Measurements from ENCODE around the gene TLCD3B. TPM values are rescaled to one million over a fixed set of nuclear protein-coding genes. Genes with fewer than 3 reads are reported as not detected.

TLCD3B gene
- total and polyA plus RNA-seq, 2 of the 4 experiments (the other 2 are of a cell fraction) = 0.19 TPM; not detected in 1

GRCh38 chr16:30063893-30064728 is 33.0 kb upstream of the TLCD3B start:
- ChIA-PET POLR2A (ENCODE audit: unreplicated experiment) (interaction anchor here (0.6 kb wide), 1 partner anchor 12 kb away, joined by 5 read pairs; no protein-coding TSS in a partner anchor), CTCF (interaction anchor here (1.0 kb wide), 1 partner anchor 9 kb away, joined by 3 read pairs; no protein-coding TSS in a partner anchor)
- intact Hi-C loops (cut with micrococcal nuclease) (no loop called here), dilution Hi-C loops (cut with HindIII; ENCODE audit: low sequenced_read_pairs, unreplicated experiment) (no loop called here), in situ Hi-C loops (cut with MboI; ENCODE audit: low sequenced_read_pairs) (no loop called here)
- H3K36me3 ChIP-seq (ENCODE audit: control insufficient read depth, insufficient read depth, low read length) = peaks cover 26% of the 10 kb centered on the region
- peak overlapping the region; percentile 100 for H3K4ac ChIP-seq (ENCODE audit: low read depth, low read length)
- peak overlapping the region; percentile 94 for H3K56ac ChIP-seq (ENCODE audit: extremely low read depth, insufficient read depth, low read length)
- H3K4me1 ChIP-seq (ENCODE audit: control insufficient read depth, insufficient read depth, low read length) = peaks cover 30% of the 10 kb centered on the region
- H4K20me1 ChIP-seq (ENCODE audit: insufficient read depth, low read length) = peaks cover 35% of the 10 kb centered on the region
- peak overlapping the region; percentile 99 for H2BK5ac ChIP-seq (ENCODE audit: low read depth, low read length, poor library complexity, severe bottlenecking)
- peak overlapping the region; percentile 57 for H3K4me3 ChIP-seq (ENCODE audit: insufficient read depth, low read depth, low read length)
- H2AFZ ChIP-seq (replicated peaks; ENCODE audit: low read length, poor library complexity) = peak overlapping the region; percentile 89
- H3K14ac ChIP-seq (replicated peaks; ENCODE audit: low read depth, low read length) = peak overlapping the region; percentile 100
- peak overlapping the region; percentile 99 for H3K23ac ChIP-seq (ENCODE audit: low read depth, low read length)
- peak overlapping the region; percentile 93 for H3K18ac ChIP-seq (ENCODE audit: low read depth, low read length)
- ATAC-seq (ENCODE audit: low read depth) = no peak
- H2AK9ac ChIP-seq (replicated peaks; ENCODE audit: low read depth, low read length, poor library complexity) = peak overlapping the region; percentile 100
- WGBS, 2 experiments (ENCODE audit: extremely low coverage in 2 of 2, insufficient read length in 1 of 2) = no CpG with 5 or more reads among the region's 27 CpGs
- H3K27me3 ChIP-seq (ENCODE audit: control insufficient read depth, insufficient read depth, low read length) = no peaks in the 10 kb centered on the region
- H3K9me1 ChIP-seq (ENCODE audit: insufficient read depth, low read length) = peaks cover 21% of the 10 kb centered on the region
- H4K91ac ChIP-seq (ENCODE audit: insufficient read depth, low read depth, low read length) = peak overlapping the region; percentile 99
- peaks cover 20 to 42% of the 10 kb centered on the region in 2 experiments; a peak in 3 of 4 replicates for H3K79me1 ChIP-seq (ENCODE audit: low read depth in 1 of 2, low read length in 2 of 2)
- peak overlapping the region; percentile 98 for H2BK120ac ChIP-seq (ENCODE audit: low read depth, low read length)
- peak overlapping the region; percentile 16; the same call in 2 of the 3 replicates for H2BK15ac ChIP-seq (ENCODE audit: low read depth, low read length)
- peak; percentile 37 for DNase-seq
- peak overlapping the region; percentile 86 to 99 for H4K8ac ChIP-seq (ENCODE audit: low read depth in 2 of 2, low read length in 2 of 2)
- peak overlapping the region; percentile 93 for H3K4me2 ChIP-seq (ENCODE audit: low read depth, low read length)
- H3K9ac ChIP-seq (ENCODE audit: low read depth, low read length) = peak overlapping the region; percentile 92
- TF ChIP-seq SMC3 (IDR thresholded peaks at IDR 0.05; ENCODE audit: low read depth, low read length) (no peak), RAD21 (IDR thresholded peaks at IDR 0.05; ENCODE audit: low read length) (peak; percentile 27; the same call in 1 of the 2 replicates), MXI1 (IDR thresholded peaks at IDR 0.05; ENCODE audit: borderline replicate concordance, low read depth, low read length) (peak; percentile 30; the same call in 1 of the 2 replicates), USF2 (IDR thresholded peaks at IDR 0.05; ENCODE audit: low read depth, low read length) (peak; percentile 81), RFX5 (IDR thresholded peaks at IDR 0.05; ENCODE audit: low read depth, low read length) (no peak), NFE2L2 (IDR thresholded peaks at IDR 0.05; ENCODE audit: low read depth, low read length) (no peak), CTCF (conservative IDR thresholded peaks at IDR 0.05; ENCODE audit: low read depth, low read length) (peak; percentile 22; the same call in 1 of the 2 replicates)
- BruUV-seq (replicated peaks) = no TSS peak
- peak overlapping the region; percentile 97 for H3K27ac ChIP-seq (ENCODE audit: insufficient read depth, low read length)
- peak overlapping the region; percentile 98 for H2AK5ac ChIP-seq (ENCODE audit: low read depth, low read length)
- no peaks in the 10 kb centered on the region for H3K9me3 ChIP-seq (ENCODE audit: control insufficient read depth, insufficient read depth, low read length)
- H4K5ac ChIP-seq (ENCODE audit: low read depth, low read length) = peak overlapping the region; percentile 98
- 0 out of 2 replicates have a peak overlapping the region, but pooled peaks have one; percentile 62 for H2BK20ac ChIP-seq (ENCODE audit: low read depth, low read length)
